KOPT-K1 (cell line): ENCODE results near the gene FOS.

ENCODE experiments used
- H3K27ac ChIP-seq: fragments of 200-600 bp; sonication (generic); 2 replicates; pipeline ENCODE4 v1.5.1; 2016; ENCODE audit warnings: antibody characterized with exemption, mild to moderate bottlenecking, low read depth, low read length; ENCODE audit not compliant: poor library complexity, severe bottlenecking
- H3K36me3 ChIP-seq: fragments of 200-600 bp; sonication (generic); 2 replicates; pipeline ENCODE4 v1.5.1; 2017; ENCODE audit warnings: antibody characterized with exemption, mild to moderate bottlenecking, low read length, moderate library complexity; ENCODE audit not compliant: insufficient read depth
- H3K9me3 ChIP-seq: fragments of 200-600 bp; sonication (generic); 2 replicates; pipeline ENCODE4 v1.5.1; 2017; ENCODE audit warnings: antibody characterized with exemption, low read length, mild to moderate bottlenecking; ENCODE audit not compliant: insufficient read depth, poor library complexity, severe bottlenecking

Gene FOS

GRCh38 chr14:75329369-75329768 lies 50.7 kb downstream of the FOS start:
- no peak overlapping the region for H3K27ac ChIP-seq
- no peaks in the 10 kb centered on the region for H3K36me3 ChIP-seq
- no peaks in the 10 kb centered on the region for H3K9me3 ChIP-seq

GRCh38 chr14:75331471-75331870 lies 52.8 kb downstream of the FOS start:
- no peak overlapping the region for H3K27ac ChIP-seq
- H3K9me3 ChIP-seq = no peaks in the 10 kb centered on the region
- no peaks in the 10 kb centered on the region for H3K36me3 ChIP-seq
